Naive thymus-derived CD8-positive, alpha-beta T cell (primary cell): ENCODE data around the gene INMT. TPM values are rescaled to one million over a fixed set of nuclear protein-coding genes. Genes with fewer than 3 reads are reported as not detected.
A peak's percentile ranks its signal among the peaks of the same experiment; 100 is the strongest.

Experiments used
- ATAC-seq, 2 donors: fragments of 150-1000 bp; cut with Tn5 transposase in 1 of 2; sonication (Bioruptor Pico), chemical (Tn5 transposase) in 1 of 2; 1 replicate in 1 of 2; 2 replicates in 1 of 2; pipeline ENCODE4 v1.10.0; 2021; ENCODE audit warnings: mild to moderate bottlenecking in 2 of 2, moderate library complexity in 2 of 2
- POLR2A ChIA-PET: fragments of 350-600 bp; sonication (Branson Sonifier 250); formaldehyde crosslinking; loops from one replicate; lab custom pipeline; 2021; ENCODE audit warnings: antibody characterized with exemption; lab: Charles Lee
- DNase-seq, 10 donors: peaks; one replicate each; pipeline versions ENCODE4 v3.0.0 to v3.0.0-alpha.2; 2020 to 2022
- H3K27ac Mint-ChIP-seq, 10 donors: one replicate each; pipeline ENCODE4 v1.8.0; 2020 to 2022; ENCODE audit warnings: mild to moderate bottlenecking in 10 of 10, mixed read lengths in 10 of 10, moderate library complexity in 4 of 10, inconsistent platforms in 1 of 10
- H3K27me3 Mint-ChIP-seq, 5 donors: one replicate each; pipeline ENCODE4 v1.8.0; 2021 to 2022; ENCODE audit warnings: mixed read lengths in 5 of 5
- H3K36me3 Mint-ChIP-seq, 3 donors: one replicate each; pipeline ENCODE4 v1.8.0; 2020 to 2022; ENCODE audit warnings: mixed read lengths in 3 of 3, mild to moderate bottlenecking in 2 of 3, inconsistent platforms in 1 of 3
- H3K4me1 Mint-ChIP-seq, 4 donors: one replicate each; pipeline ENCODE4 v1.8.0; 2021 to 2022; ENCODE audit warnings: mixed read lengths in 4 of 4
- H3K4me3 Mint-ChIP-seq, 10 donors: one replicate each; pipeline ENCODE4 v1.8.0; 2020 to 2022; ENCODE audit warnings: mild to moderate bottlenecking in 10 of 10, mixed read lengths in 10 of 10, moderate library complexity in 6 of 10, inconsistent platforms in 1 of 10
- H3K9me3 Mint-ChIP-seq, 9 donors: one replicate each; pipeline ENCODE4 v1.8.0; 2020 to 2022; ENCODE audit warnings: mixed read lengths in 9 of 9, mild to moderate bottlenecking in 3 of 9, inconsistent platforms in 1 of 9, moderate library complexity in 1 of 9
- polyA plus RNA-seq, 3 donors: library from polyadenylated mRNA; unstranded; fragments of 300-500 nt; fragmentation: Illumina TruSeq; gene quantifications; one replicate each; pipeline ENCODE4 v1.2.3, GENCODE V29; 2021
- total RNA-seq, 8 experiments: library from RNA in 2 of 8; stranded (reverse) in 2 of 8; gene quantifications; one replicate each; pipeline ENCODE4 v1.2.3 and lab custom pipeline; 2021 to 2026

Gene INMT
- total RNA-seq (under 1 TPM; 0.52 to 0.77 TPM), polyA plus RNA-seq (not detected), total RNA-seq (lab: John Stamatoyannopoulos, UW) (0 to 0.49 (median 0.26) reads per million in 6 experiments)

- ATAC-seq (no peak), DNase-seq (no peak)
- Mint-ChIP-seq H3K27me3 (peaks cover 0 to 5% (median 0%) of the 10 kb centered on the region in 5 donors), H3K27ac (no peak within 1 kb of the TSS), H3K9me3 (peaks cover 0 to 4% (median 0%) of the 10 kb centered on the region in 9 donors), H3K36me3 (peaks cover 0 to 6% (median 0%) of the 10 kb centered on the region in 3 donors), H3K4me3 (no peak within 1 kb of the TSS), H3K4me1 (no peaks in the 10 kb centered on the region)
- POLR2A ChIA-PET = interaction anchor here (1.1 kb wide), 1 partner anchor 12 kb away, joined by 3 read pairs; no protein-coding TSS in a partner anchor
These were observed at the start of gene INMT for GRCh38 chr7:30751696-30752273. TSS of gene INMT (plus strand) at chr7:30752135. CDS start at chr7:30752151, 16 bp downstream.

DNA sequence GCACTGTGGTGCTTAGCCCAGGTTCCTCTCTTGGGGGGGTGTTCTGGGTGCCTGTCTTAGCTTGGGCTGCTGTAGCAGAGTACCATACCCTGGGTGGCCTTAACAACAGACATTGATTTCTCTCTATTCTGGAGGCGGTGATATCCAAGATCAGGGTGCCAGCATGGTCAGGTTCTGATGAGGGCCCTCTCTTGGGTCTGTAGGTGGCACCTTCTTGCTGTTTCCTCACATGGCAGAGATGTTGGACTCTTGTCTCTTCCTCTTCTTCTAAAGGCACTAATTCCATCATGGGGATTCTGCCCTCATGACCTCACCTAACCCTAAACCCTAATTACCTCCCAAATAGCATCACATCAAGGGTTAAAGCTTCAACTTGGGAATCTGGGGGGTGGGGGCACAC lies 49.7 kb upstream of the INMT start:
- H3K4me1 Mint-ChIP-seq = peaks cover 4 to 18% (median 8%) of the 10 kb centered on the region in 4 donors
- DNase-seq = peak in 6 of 10 donors; percentile 8 to 45 (median 25)
- POLR2A ChIA-PET = interaction anchor here (1.5 kb wide), 1 partner anchor 34 kb away, joined by 4 read pairs; no protein-coding TSS in a partner anchor
- H3K4me3 Mint-ChIP-seq = no peak overlapping the region
- H3K27me3 Mint-ChIP-seq = peaks cover 0 to 2% (median 0%) of the 10 kb centered on the region in 5 donors
- ATAC-seq = peak; percentile 45 to 65
- no peaks in the 10 kb centered on the region for H3K36me3 Mint-ChIP-seq
- peak overlapping the region in 3 of 10 donors; percentile 8 to 60 (median 41) for H3K27ac Mint-ChIP-seq
- no peaks in the 10 kb centered on the region for H3K9me3 Mint-ChIP-seq

DNA sequence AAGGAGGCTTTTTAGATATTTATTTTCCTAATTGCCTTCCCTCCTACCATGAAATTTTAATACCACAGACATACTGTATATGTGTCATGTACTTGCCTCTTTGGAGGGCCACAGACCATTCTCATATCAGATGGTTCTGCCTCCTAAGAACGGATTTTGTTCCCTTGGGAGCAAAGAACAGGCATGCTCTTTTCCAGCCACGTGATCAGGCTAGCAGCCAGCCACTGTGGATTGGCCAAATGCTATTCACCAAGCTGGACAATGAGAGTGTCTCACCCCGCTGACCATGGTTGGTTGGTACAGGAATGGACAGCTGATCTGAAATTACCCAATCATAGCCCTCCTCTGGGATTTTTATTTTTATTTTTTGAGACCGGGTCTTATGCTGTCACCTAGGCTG lies 48.2 kb upstream of the INMT start:
- peak overlapping the region in 1 of 10 donors; percentile 2 for H3K27ac Mint-ChIP-seq
- no peaks in the 10 kb centered on the region for H3K36me3 Mint-ChIP-seq
- peaks cover 0 to 10% (median 5%) of the 10 kb centered on the region in 4 donors for H3K4me1 Mint-ChIP-seq
- H3K27me3 Mint-ChIP-seq = peaks cover 0 to 2% (median 0%) of the 10 kb centered on the region in 5 donors
- ATAC-seq (no peak), DNase-seq (no peak)
- no peaks in the 10 kb centered on the region for H3K9me3 Mint-ChIP-seq
- H3K4me3 Mint-ChIP-seq = no peak overlapping the region
- POLR2A ChIA-PET = no interaction called here

DNA sequence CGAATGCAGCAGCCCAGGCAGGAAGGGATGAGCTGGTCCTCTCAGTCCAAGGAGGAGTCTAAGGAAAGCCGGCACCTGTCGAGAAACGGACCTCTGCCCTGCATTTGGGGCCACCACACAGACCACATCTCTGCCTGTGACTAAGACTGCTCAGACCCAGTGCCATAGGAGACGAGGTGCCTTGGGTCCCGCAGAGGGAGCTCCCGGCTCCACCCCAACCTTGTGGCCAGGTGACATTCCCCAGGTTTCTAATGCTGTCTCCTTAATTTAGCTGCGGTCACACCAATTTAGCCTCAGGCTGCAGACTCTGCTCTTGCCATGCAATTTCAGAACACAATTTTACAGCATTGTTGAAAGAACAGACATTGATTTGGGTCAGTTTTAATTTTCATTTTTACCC lies 46.9 kb upstream of the INMT start:
- Mint-ChIP-seq H3K27ac (no peak overlapping the region), H3K27me3 (peaks cover 0 to 2% (median 0%) of the 10 kb centered on the region in 5 donors)

GRCh38 chr7:30705596-30705995 lies 46.3 kb upstream of the INMT start:
- ATAC-seq = no peak

More for the DNA sequence above, 46.9 kb upstream of the INMT start:
- peaks cover 0 to 10% (median 5%) of the 10 kb centered on the region in 4 donors for H3K4me1 Mint-ChIP-seq
- H3K4me3 Mint-ChIP-seq = no peak overlapping the region
- POLR2A ChIA-PET = no interaction called here
- no peak for DNase-seq
- ATAC-seq = no peak
- no peaks in the 10 kb centered on the region for H3K36me3 Mint-ChIP-seq
- no peaks in the 10 kb centered on the region for H3K9me3 Mint-ChIP-seq

DNA sequence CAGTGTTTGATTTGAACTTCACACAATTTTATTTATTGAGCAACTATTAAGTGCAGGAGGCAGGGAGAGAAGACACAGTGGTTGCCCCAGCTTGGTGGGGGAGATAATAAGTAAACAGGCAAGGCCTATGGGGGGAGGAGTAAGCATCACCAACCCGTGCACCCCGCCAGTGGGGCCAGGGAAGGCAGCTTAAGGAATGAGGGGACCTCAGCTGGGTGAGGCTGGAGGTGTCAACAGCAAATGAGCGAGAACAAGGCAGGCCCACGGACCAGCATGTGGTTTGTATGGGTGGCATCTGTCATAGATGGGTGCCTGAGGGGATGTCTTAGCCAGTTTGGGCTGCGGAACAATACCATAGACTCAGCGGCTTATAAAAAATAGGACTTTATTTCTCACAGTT lies 45.6 kb upstream of the INMT start:
- POLR2A ChIA-PET = no interaction called here
- H3K4me1 Mint-ChIP-seq = peaks cover 0 to 10% (median 5%) of the 10 kb centered on the region in 4 donors
- no peak overlapping the region for H3K4me3 Mint-ChIP-seq
- H3K27me3 Mint-ChIP-seq = no peaks in the 10 kb centered on the region
- no peaks in the 10 kb centered on the region for H3K36me3 Mint-ChIP-seq
- ATAC-seq = no peak
- H3K27ac Mint-ChIP-seq = peak overlapping the region in 1 of 10 donors; percentile 38
- H3K9me3 Mint-ChIP-seq = no peaks in the 10 kb centered on the region
- DNase-seq = no peak

More at GRCh38 chr7:30705596-30705995, 46.3 kb upstream of the INMT start:
- Mint-ChIP-seq H3K9me3 (no peaks in the 10 kb centered on the region), H3K27ac (peak overlapping the region in 2 of 10 donors; percentile 46 to 63), H3K4me3 (no peak overlapping the region), H3K36me3 (no peaks in the 10 kb centered on the region), H3K4me1 (peaks cover 0 to 10% (median 5%) of the 10 kb centered on the region in 4 donors), H3K27me3 (no peaks in the 10 kb centered on the region)
- POLR2A ChIA-PET = no interaction called here
- DNase-seq = no peak

GRCh38 chr7:30706908-30707307 lies 45.0 kb upstream of the INMT start:
- H3K27me3 Mint-ChIP-seq = no peaks in the 10 kb centered on the region
- H3K36me3 Mint-ChIP-seq = no peaks in the 10 kb centered on the region
- peaks cover 0 to 7% (median 5%) of the 10 kb centered on the region in 4 donors for H3K4me1 Mint-ChIP-seq
- H3K4me3 Mint-ChIP-seq = no peak overlapping the region
- peak overlapping the region in 3 of 10 donors; percentile 27 to 79 (median 60) for H3K27ac Mint-ChIP-seq
- H3K9me3 Mint-ChIP-seq = no peaks in the 10 kb centered on the region
- POLR2A ChIA-PET = no interaction called here
- ATAC-seq (no peak), DNase-seq (no peak)

- peak overlapping the region in 2 of 10 donors; percentile 11 to 49 for H3K27ac Mint-ChIP-seq
- H3K27me3 Mint-ChIP-seq = no peaks in the 10 kb centered on the region
- POLR2A ChIA-PET = no interaction called here
- H3K4me1 Mint-ChIP-seq = peaks cover 0 to 2% (median 0%) of the 10 kb centered on the region in 4 donors
- no peaks in the 10 kb centered on the region for H3K9me3 Mint-ChIP-seq
- no peaks in the 10 kb centered on the region for H3K36me3 Mint-ChIP-seq
- ATAC-seq = no peak
- no peak for DNase-seq
- H3K4me3 Mint-ChIP-seq = no peak overlapping the region
These were observed 44.3 kb upstream of the INMT start for GRCh38 chr7:30707391-30708357.

DNA sequence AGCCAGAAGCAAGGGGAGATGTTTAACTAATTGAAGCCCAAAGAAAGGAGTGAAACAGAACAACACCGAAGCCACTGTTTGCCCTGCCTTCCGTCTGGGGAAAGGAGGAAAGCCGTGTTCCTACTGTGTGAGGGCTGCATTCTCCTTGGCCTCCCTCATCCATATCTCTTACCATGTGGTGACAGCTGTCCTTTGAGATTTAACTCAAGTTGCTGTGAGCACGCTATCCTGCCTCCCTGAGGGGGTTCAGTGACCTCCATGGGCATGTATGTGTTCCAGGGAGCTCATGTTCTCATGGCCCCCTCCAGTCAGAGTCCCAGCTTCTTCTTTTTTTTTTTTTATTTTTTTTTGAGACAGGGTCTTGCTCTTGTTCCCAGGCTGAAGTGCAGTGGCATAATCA lies 43.5 kb upstream of the INMT start:
- ATAC-seq (no peak), DNase-seq (no peak)
- Mint-ChIP-seq H3K4me1 (peaks cover 0 to 2% (median 0%) of the 10 kb centered on the region in 4 donors), H3K9me3 (no peaks in the 10 kb centered on the region), H3K4me3 (no peak overlapping the region), H3K27me3 (no peaks in the 10 kb centered on the region), H3K27ac (no peak overlapping the region), H3K36me3 (no peaks in the 10 kb centered on the region)
- POLR2A ChIA-PET = interaction anchor here (1.0 kb wide), 1 partner anchor 517 kb away, joined by 4 read pairs; no protein-coding TSS in a partner anchor

GRCh38 chr7:30708983-30709382 lies 43.0 kb upstream of the INMT start:
- Mint-ChIP-seq H3K9me3 (no peaks in the 10 kb centered on the region), H3K4me3 (no peak overlapping the region), H3K27me3 (no peaks in the 10 kb centered on the region), H3K36me3 (no peaks in the 10 kb centered on the region), H3K27ac (peak overlapping the region in 1 of 10 donors; percentile 17), H3K4me1 (peaks cover 0 to 2% (median 0%) of the 10 kb centered on the region in 4 donors)
- no peak for ATAC-seq
- POLR2A ChIA-PET = interaction anchor here (1.0 kb wide), 1 partner anchor 518 kb away, joined by 4 read pairs; no protein-coding TSS in a partner anchor
- no peak for DNase-seq

- H3K36me3 Mint-ChIP-seq = no peaks in the 10 kb centered on the region
- ATAC-seq (no peak), DNase-seq (no peak)
- no peak overlapping the region for H3K27ac Mint-ChIP-seq
- H3K4me1 Mint-ChIP-seq = peaks cover 0 to 2% (median 0%) of the 10 kb centered on the region in 4 donors
- H3K4me3 Mint-ChIP-seq = no peak overlapping the region
- no peaks in the 10 kb centered on the region for H3K27me3 Mint-ChIP-seq
- POLR2A ChIA-PET = interaction anchor here (1.0 to 1.1 kb wide), 2 partner anchors 17 to 518 kb away, joined by 3 to 4 read pairs; no protein-coding TSS in a partner anchor
- no peaks in the 10 kb centered on the region for H3K9me3 Mint-ChIP-seq
These were observed 42.4 kb upstream of the INMT start for GRCh38 chr7:30709549-30709948.

DNA sequence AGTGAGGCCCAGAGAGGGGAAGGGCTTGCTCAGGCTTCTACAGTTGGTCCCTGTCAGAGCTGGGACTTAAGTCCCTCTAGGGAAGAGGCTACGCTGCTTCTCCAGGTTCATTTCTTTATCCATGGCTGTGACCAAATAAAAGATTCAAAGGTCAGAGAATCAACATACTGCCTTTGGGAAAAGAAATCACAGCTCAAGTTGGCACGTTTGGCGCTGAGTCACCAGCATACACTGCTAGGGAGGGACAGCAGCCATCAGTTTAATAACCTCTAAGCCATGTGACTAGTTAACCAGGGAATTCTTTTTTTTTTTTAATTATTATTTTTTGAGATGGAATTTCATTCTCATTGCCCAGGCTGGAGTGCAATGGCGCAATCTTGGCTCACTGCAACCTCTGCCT lies 41.3 kb upstream of the INMT start:
- Mint-ChIP-seq H3K4me1 (peaks cover 0 to 2% (median 0%) of the 10 kb centered on the region in 4 donors), H3K27ac (no peak overlapping the region), H3K27me3 (no peaks in the 10 kb centered on the region), H3K36me3 (peaks cover 4 to 10% (median 5%) of the 10 kb centered on the region in 3 donors), H3K4me3 (no peak overlapping the region), H3K9me3 (peaks cover 0 to 3% (median 0%) of the 10 kb centered on the region in 9 donors)
- no peak for ATAC-seq
- POLR2A ChIA-PET = interaction anchor here (1.1 kb wide), 1 partner anchor 17 kb away, joined by 3 read pairs; no protein-coding TSS in a partner anchor
- no peak for DNase-seq
